Activated CD4-positive, alpha-beta T cell treated with anti-CD3 and anti-CD28 coated beads for 24 hours (primary cell): ENCODE data around the gene PRPS2.

ENCODE experiments used
- DNase-seq, 2 donors: peaks; one replicate each; pipeline ENCODE4 v3.0.0-alpha.2; 2020; ENCODE audit warnings: low read depth in 2 of 2

Gene PRPS2

GRCh38 chrX:12814420-12814819 lies 23.2 kb downstream of the PRPS2 start:
- DNase-seq: peak in 1 of 2 donors; percentile 16

DNA sequence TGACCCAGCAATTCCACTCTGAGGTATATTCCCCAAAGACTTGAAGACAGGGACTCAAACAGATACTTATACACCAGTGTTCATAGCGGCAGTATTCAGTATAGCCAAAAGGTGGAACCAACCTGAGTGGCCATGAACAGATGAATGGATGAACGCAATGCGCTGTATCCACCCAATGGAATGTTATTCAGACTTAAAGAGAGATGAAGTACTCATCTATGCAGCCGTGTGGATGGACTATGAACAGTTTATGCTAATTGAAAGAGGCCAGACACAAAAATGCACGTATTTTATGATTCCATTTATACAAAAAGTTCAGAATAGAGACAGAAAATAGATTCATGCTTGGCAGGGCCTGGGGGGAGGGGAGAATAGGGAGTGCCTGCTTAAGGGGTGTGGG lies 26.3 kb downstream of the PRPS2 start:
- DNase-seq: no peak

- no peak for DNase-seq
These were observed 28.0 kb downstream of the PRPS2 start for GRCh38 chrX:12819222-12819621.

GRCh38 chrX:12820737-12821136 lies 29.5 kb downstream of the PRPS2 start:
- DNase-seq: no peak

DNA sequence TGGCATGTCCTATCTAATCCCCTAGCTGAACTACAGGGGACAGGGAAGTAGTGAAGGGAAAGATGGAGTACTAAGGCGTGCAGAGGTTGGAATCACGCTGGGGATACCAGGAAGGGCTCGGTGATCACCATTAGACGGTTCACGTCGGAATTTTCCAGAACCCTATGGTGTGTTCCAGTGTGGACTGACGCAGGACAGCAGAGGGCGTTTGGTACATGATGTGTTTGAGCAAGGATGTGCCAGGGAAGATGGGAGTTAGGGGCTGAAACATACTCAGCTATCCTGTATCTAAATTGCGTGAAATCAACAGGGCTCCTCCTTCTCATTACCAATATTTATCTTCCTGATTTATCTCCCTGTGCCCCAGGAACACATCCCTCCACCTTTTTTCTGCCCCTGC lies 33.7 kb downstream of the PRPS2 start:
- DNase-seq: no peak

- no peak for DNase-seq
These were observed 34.6 kb downstream of the PRPS2 start for GRCh38 chrX:12825801-12826200.

GRCh38 chrX:12843061-12843667 lies 52.0 kb downstream of the PRPS2 start:
- DNase-seq: no peak

DNA sequence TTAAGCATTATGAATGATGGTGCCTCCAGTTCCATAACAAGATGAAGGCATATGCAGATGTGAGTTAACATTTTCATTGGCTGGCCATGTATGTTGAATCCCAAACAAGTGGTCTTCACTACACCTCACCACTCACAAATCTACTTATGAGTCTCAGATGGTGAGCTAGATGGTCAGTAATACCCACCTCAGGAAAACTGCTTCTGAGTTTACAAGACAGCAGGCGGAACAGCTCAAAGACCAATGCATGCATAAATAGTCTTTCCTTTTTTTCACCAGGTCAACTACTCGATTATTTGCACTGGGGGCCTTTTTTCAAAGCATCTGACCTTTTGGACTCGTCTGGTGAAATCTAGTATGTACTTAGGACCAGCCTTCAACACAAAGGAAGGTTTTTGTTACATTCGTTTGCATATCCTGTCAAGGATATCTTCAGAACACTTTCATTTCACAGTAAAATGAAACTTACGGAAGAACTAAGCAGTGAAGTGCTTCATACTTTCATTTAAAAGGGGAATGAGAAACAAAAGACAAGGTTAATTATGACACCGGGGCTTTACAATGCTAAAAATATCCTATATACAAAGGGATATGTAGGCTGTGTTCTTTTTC lies 52.6 kb downstream of the PRPS2 start:
- no peak for DNase-seq

DNA sequence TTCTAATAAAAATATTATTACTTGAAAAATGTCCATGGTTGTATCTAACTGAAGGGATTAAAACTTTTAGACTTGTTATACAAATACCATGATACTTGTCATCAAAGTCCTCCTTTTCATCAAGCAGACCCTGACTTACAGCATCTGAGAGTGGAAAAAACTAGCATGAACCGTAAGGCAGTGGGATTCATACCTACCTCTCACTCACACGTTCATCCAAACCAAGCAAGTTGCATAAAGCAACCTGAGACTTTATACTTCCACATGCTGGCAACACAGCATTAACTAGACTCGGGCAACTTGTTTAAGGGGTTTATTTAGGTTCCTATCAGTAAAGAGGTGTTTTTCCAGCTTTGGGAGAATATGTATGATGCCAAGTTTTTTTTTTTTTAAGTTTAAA lies 53.1 kb downstream of the PRPS2 start:
- DNase-seq: no peak

DNA sequence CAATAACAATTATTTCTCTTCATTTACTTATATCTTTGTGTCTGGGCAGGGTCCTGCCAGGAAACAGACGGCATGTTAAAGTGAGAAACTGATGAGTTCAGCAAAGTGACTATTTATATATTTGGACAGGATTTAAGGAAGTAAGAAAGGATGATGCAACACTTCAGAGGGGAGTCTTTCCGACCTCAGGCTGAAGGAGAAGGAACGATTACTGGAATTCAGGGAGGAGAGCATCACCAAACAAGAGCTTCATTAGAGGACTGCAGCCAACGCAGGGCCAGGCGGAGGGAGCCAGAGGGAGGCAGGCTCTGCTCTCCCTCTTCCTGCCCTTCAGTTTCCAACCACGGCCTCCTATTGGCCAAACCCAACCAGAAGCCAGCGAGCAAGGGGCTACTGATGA lies 74.1 kb downstream of the PRPS2 start:
- no peak for DNase-seq

DNA sequence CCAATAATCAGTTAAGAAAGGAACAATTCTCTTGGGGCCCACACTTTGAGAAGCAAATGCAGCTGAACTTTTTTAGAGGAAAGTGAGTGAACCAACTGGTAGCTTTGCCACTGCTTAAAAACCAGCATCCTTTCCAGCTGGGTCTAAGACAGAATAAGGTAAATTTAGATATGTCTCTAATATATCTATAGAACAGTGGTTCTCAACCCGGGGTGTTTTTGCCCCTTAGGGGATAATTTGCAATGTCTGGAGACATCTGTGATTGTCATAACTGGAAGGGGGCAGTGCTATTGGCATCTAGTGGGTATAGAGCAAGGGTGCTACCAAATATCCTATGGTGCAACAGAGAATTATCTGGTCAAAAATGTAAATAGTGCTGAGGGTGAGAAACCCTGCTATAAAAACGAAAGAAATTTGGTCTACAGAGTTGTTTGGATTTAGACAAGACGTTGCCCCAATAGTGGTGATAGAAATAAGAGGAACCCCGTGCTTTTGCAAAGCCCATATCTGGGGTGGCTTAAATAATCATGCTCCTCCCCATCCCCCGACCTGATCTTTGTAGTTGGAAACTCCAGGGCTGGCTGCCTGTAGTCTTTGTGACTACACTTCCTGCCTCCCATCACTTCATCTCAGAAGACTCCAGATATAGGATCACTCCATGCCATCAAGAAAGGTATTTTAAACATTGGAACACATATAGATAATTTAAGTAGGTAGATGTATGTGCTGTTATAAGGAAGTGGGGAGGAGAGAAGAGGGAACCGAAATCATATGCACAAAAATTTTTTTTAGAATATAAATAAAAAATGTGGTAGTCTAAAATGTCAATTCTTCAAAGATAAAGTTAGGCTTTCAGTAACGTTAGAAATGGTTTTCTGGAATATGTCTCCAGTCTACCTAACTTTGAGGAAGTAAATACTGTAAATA lies 75.5 kb downstream of the PRPS2 start, which contains the start of gene TLR7:
TLR7 (plus strand) TSS at position 622 of the 927 bp plus-strand sequence. CDS start 507 bp downstream, outside the sequence.
- DNase-seq: no peak

- no peak for DNase-seq
These were observed 76.5 kb downstream of the PRPS2 start for GRCh38 chrX:12867685-12868084.

DNA sequence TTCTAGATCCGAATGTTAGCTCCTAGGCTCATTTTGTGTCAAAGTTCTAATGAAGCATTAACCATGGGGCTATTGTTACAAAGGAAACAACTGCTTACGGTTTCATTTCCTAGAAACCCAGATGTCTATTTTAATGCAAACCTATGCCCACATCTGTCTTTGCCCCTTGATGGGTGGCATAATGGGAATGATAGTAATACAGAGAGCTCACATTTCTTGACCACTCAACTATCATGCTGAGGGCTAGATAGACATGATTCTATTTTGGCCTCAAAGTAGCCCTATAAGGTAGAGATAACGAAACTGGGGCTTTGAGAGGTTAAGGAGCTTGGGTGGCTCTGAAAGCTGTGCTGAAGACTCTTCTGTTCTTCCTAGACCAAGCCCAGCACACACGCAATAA lies 77.5 kb downstream of the PRPS2 start:
- no peak for DNase-seq

DNA sequence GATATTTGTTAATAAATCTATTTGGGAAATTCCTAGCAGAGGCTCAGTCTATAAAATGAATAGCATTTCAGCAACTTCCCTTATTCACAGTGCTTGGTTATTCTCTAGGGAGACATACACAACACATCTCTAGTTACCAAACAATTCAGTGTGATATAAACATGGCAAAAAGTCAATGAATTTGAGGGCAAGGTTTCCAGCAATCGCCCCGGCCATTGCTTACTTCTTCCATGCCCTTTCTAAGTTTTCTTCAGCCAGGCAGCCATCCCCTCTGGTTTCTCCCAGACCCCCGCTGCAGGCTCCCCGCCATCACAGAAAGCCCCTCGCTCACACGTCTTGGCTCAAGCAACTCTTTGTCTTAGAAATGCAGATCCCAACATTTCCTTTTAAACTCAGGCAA lies 80.0 kb downstream of the PRPS2 start:
- DNase-seq: no peak

DNA sequence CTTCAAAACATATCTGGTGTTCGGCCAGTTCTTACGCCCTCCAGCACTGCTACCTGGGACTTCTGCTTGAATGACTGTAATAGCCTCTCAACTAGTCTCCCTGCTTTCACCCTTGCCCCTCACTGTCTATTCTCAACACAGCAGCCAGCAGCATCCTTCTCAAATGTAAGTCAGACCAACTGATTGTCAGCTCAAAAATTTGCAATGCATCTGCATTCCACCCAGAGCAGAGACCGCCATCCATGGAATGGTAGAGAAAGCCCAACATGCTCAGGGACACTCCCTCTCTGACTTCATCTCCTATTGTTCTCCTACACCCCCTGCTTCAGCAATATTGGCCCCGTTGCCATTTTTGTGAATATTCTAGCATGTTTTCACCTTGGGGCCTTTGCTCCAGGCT lies 81.5 kb downstream of the PRPS2 start:
- DNase-seq: no peak
